OCI-LY1 (cell line): ENCODE results near the gene HOXD10.

Source experiments
- H2AFZ ChIP-seq: fragments of 200-600 bp; sonication (generic), shearing (Covaris generic); 2 replicates; pipeline ENCODE4 v1.6.0; 2014; ENCODE audit warnings: antibody characterized with exemption, mild to moderate bottlenecking, low read length
- H3F3A ChIP-seq: fragments of 200-600 bp; sonication (generic), shearing (Covaris generic); 2 replicates; pipeline ENCODE4 v1.6.0; 2014; ENCODE audit warnings: mild to moderate bottlenecking, antibody characterized with exemption, low read length, moderate library complexity; ENCODE audit not compliant: insufficient read depth
- H3K27ac ChIP-seq: fragments of 200-600 bp; sonication (generic); 2 replicates; pipeline ENCODE4 v1.5.1; 2014; ENCODE audit warnings: low read length, mixed run types, mild to moderate bottlenecking, low read depth; ENCODE audit not compliant: poor library complexity, severe bottlenecking
- H3K27me3 ChIP-seq: fragments of 200-600 bp; sonication (generic); 2 replicates; pipeline ENCODE4 v1.6.0; 2014; ENCODE audit warnings: antibody characterized with exemption, mild to moderate bottlenecking, low read length, moderate library complexity; ENCODE audit not compliant: insufficient read depth
- H3K36me3 ChIP-seq: fragments of 200-600 bp; sonication (generic); 2 replicates; pipeline ENCODE4 v1.6.1; 2014; ENCODE audit warnings: mild to moderate bottlenecking, antibody characterized with exemption, low read length, moderate library complexity, mixed read lengths; ENCODE audit not compliant: insufficient read depth
- H3K4me1 ChIP-seq: fragments of 200-600 bp; sonication (generic); 2 replicates; pipeline ENCODE4 v1.5.1; 2014; ENCODE audit warnings: mild to moderate bottlenecking, low read length, moderate library complexity; ENCODE audit not compliant: insufficient read depth, severe bottlenecking
- H3K4me2 ChIP-seq: fragments of 200-600 bp; sonication (generic), shearing (Covaris generic); 2 replicates; pipeline ENCODE4 v1.6.1; 2014; ENCODE audit warnings: low read length
- H3K4me3 ChIP-seq: fragments of 200-600 bp; sonication (generic); 2 replicates; pipeline ENCODE4 v1.5.1; 2014; ENCODE audit warnings: low read length, low read depth, mild to moderate bottlenecking, mixed read lengths; ENCODE audit not compliant: poor library complexity, severe bottlenecking
- H3K79me2 ChIP-seq: fragments of 200-600 bp; shearing (Covaris generic); 2 replicates; pipeline ENCODE4 v1.6.1; 2016; ENCODE audit warnings: mixed run types, low read length, mixed read lengths; ENCODE audit not compliant: insufficient read depth
- H3K9ac ChIP-seq: fragments of 200-600 bp; sonication (generic), shearing (Covaris generic); 2 replicates; pipeline ENCODE4 v1.6.1; 2014; ENCODE audit warnings: mild to moderate bottlenecking, low read length, mixed read lengths
- H3K9me2 ChIP-seq: fragments of 200-600 bp; sonication (generic), shearing (Covaris generic); 2 replicates; pipeline ENCODE4 v1.6.1; 2014; ENCODE audit warnings: low read depth, mild to moderate bottlenecking, low read length, mixed read lengths
- H3K9me3 ChIP-seq: fragments of 200-600 bp; shearing (Covaris generic); 2 replicates; pipeline ENCODE4 v1.6.1; 2014; ENCODE audit warnings: low read length, mixed read lengths
- H4K20me1 ChIP-seq: fragments of 200-600 bp; sonication (generic), shearing (Covaris generic); 2 replicates; pipeline ENCODE4 v1.6.0; 2016; ENCODE audit warnings: mild to moderate bottlenecking, low read length; ENCODE audit not compliant: insufficient read depth
- CTCF ChIP-seq: fragments of 200-600 bp; sonication (generic), shearing (Covaris generic); IDR thresholded peaks from 2 replicates; pipeline ENCODE4 v1.5.1; 2017; ENCODE audit warnings: mild to moderate bottlenecking, antibody characterized with exemption, low read length, moderate library complexity, mixed read lengths
- EZH2 ChIP-seq: fragments of 200-600 bp; sonication (generic), shearing (Covaris generic); IDR thresholded peaks from 2 replicates; pipeline ENCODE4 v1.8.0; 2017; ENCODE audit warnings: borderline replicate concordance, mixed run types, mild to moderate bottlenecking, antibody characterized with exemption, low read length, moderate library complexity, mixed read lengths

HOXD10 gene

GRCh38 chr2:176079831-176080539 lies 36.6 kb upstream of the HOXD10 start:
- Histone ChIP-seq H3K36me3 (no peaks in the 10 kb centered on the region), H3K9me3 (no peaks in the 10 kb centered on the region), H3K4me3 (no peak overlapping the region), H3F3A (no peaks in the 10 kb centered on the region), H3K4me1 (no peaks in the 10 kb centered on the region), H3K27me3 (no peaks in the 10 kb centered on the region), H3K79me2 (no peaks in the 10 kb centered on the region), H3K4me2 (no peak overlapping the region), H3K27ac (no peak overlapping the region), H3K9me2 (no peaks in the 10 kb centered on the region), H2AFZ (no peak overlapping the region), H3K9ac (no peak overlapping the region), H4K20me1 (no peaks in the 10 kb centered on the region)
- no peak for TF ChIP-seq EZH2
- TF ChIP-seq CTCF = no peak

- H2AFZ ChIP-seq = no peak overlapping the region
- no peak overlapping the region for H3K4me2 ChIP-seq
- no peak overlapping the region for H3K4me3 ChIP-seq
These were observed 35.8 kb upstream of the HOXD10 start for GRCh38 chr2:176080540-176081375.

GRCh38 chr2:176081376-176081836 lies 35.2 kb upstream of the HOXD10 start:
- Histone ChIP-seq H3K9me2 (no peaks in the 10 kb centered on the region), H3K27ac (no peak overlapping the region), H3K27me3 (no peaks in the 10 kb centered on the region), H3K4me1 (no peaks in the 10 kb centered on the region), H3K9me3 (no peaks in the 10 kb centered on the region), H3F3A (no peaks in the 10 kb centered on the region), H3K36me3 (no peaks in the 10 kb centered on the region), H2AFZ (no peak overlapping the region), H3K79me2 (no peaks in the 10 kb centered on the region), H3K4me2 (no peak overlapping the region), H3K9ac (no peak overlapping the region), H4K20me1 (no peaks in the 10 kb centered on the region), H3K4me3 (no peak overlapping the region)
- TF ChIP-seq CTCF (no peak), EZH2 (no peak)

More at GRCh38 chr2:176080540-176081375, 35.8 kb upstream of the HOXD10 start:
- H3K9me3 ChIP-seq = no peaks in the 10 kb centered on the region
- H4K20me1 ChIP-seq = no peaks in the 10 kb centered on the region
- H3K79me2 ChIP-seq = no peaks in the 10 kb centered on the region
- no peaks in the 10 kb centered on the region for H3K36me3 ChIP-seq
- TF ChIP-seq EZH2 (no peak), CTCF (no peak)
- no peak overlapping the region for H3K27ac ChIP-seq
- no peaks in the 10 kb centered on the region for H3K9me2 ChIP-seq
- H3F3A ChIP-seq = no peaks in the 10 kb centered on the region
- no peaks in the 10 kb centered on the region for H3K27me3 ChIP-seq
- no peaks in the 10 kb centered on the region for H3K4me1 ChIP-seq
- H3K9ac ChIP-seq = no peak overlapping the region
